ENCODE measurements around the gene LRRC4C. TPM values are rescaled to one million over a fixed set of nuclear protein-coding genes. Genes with fewer than 3 reads are reported as not detected.

LRRC4C gene
- polyA plus RNA-seq, 4 donors = 1.4 to 1.6 TPM; not detected in 2

DNA sequence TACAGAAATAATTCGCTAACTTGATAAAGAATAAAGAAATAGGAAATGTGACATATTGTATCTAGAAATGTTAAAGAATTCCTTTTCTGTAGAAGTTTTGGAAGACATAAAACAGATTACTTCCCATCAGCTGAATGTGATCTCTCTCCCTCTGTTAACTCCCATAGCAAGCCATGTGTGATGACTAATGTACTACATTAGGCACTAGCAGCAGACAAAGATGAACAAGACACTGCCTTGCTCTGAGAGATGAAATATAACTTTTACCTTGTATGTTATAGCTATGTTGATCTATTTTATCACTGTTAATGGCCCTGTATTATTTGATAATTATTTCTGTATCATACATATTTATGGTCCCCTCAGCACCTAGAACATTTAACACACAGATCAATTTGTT is 817.2 kb downstream of the LRRC4C start:
- WGBS, 3 donors = 34 to 71% (median 66%) methylated on average over 1 of the region's 1 CpG
- H3K27me3 ChIP-seq (ENCODE audit: control insufficient read depth in 3 of 3, insufficient read depth in 3 of 3, low read length in 3 of 3) = no peaks in the 10 kb centered on the region
- H3K4me1 ChIP-seq (ENCODE audit: control insufficient read depth in 3 of 3, insufficient read depth in 2 of 3, low read depth in 1 of 3, low read length in 2 of 3) = no peaks in the 10 kb centered on the region
- DNase-seq = no peak
- H3K27ac ChIP-seq (ENCODE audit: low read depth in 1 of 3, low read length in 2 of 3) = no peak overlapping the region
- no peaks in the 10 kb centered on the region for H3K36me3 ChIP-seq (ENCODE audit: control insufficient read depth in 3 of 3, insufficient read depth in 2 of 3, low read depth in 1 of 3, low read length in 3 of 3)
- H3K4me3 ChIP-seq (ENCODE audit: low read depth in 1 of 3, low read length in 3 of 3) = no peak overlapping the region
- peaks cover 0 to 6% of the 10 kb centered on the region in 2 donors for H3K9me3 ChIP-seq (ENCODE audit: control insufficient read depth in 2 of 2, insufficient read depth in 1 of 2, low read depth in 1 of 2, low read length in 1 of 2)
- no peak for FAIRE-seq

DNA sequence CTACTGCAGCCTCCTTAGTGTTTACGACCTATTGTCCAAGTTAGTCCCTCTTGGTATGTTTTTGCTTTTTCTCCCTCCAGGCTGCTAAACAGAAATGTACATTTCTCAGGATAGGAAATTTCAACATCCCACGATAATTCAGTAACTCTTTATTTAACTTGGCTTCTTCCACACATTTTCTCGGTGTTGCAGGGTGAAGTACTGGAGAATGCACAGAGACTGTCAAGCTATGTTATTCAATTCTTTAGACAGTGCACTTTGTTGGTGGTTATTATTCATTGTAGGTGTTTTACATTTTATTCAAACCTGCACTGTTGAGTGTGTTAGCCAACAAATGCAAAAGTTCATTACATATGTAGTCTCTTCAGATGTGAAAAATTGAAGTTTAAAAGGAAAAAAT is 839.8 kb downstream of the LRRC4C start:
- 80 to 85% (median 85%) methylated on average over 3 of the region's 3 CpGs for WGBS, 3 donors
- FAIRE-seq = no peak

DNA sequence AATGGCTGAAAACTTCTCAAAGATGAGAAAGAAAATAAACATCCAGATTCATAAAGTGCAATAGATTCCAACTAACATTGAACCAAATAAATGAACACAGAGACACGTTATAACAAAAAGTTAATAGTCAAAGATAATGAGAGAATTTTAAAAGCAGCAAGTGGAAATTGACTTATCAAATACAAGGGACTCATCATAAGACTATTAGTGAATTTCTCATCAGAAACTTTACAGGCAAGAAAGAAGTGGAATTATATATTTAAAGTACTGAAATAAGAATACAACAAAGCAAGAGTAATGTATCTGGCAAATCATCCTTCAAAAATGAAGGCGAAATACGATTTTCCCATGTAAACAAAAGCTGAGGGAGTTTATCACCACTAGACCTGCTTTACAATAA is 852.7 kb downstream of the LRRC4C start:
- Histone ChIP-seq H3K4me3 (ENCODE audit: low read depth in 1 of 3, low read length in 3 of 3) (no peak overlapping the region), H3K36me3 (ENCODE audit: control insufficient read depth in 3 of 3, insufficient read depth in 2 of 3, low read depth in 1 of 3, low read length in 3 of 3) (no peaks in the 10 kb centered on the region), H3K27me3 (ENCODE audit: control insufficient read depth in 3 of 3, insufficient read depth in 3 of 3, low read length in 3 of 3) (no peaks in the 10 kb centered on the region), H3K9me3 (ENCODE audit: control insufficient read depth in 2 of 2, insufficient read depth in 1 of 2, low read depth in 1 of 2, low read length in 1 of 2) (peaks cover 1 to 18% of the 10 kb centered on the region in 2 donors), H3K27ac (ENCODE audit: low read depth in 1 of 3, low read length in 2 of 3) (no peak overlapping the region), H3K4me1 (ENCODE audit: control insufficient read depth in 3 of 3, insufficient read depth in 2 of 3, low read depth in 1 of 3, low read length in 2 of 3) (no peaks in the 10 kb centered on the region)
- FAIRE-seq (no peak), DNase-seq (no peak)
- 75 to 82% (median 75%) methylated on average over 3 of the region's 3 CpGs for WGBS, 3 donors

More for the DNA sequence above, 839.8 kb downstream of the LRRC4C start:
- Histone ChIP-seq H3K36me3 (ENCODE audit: control insufficient read depth in 3 of 3, insufficient read depth in 2 of 3, low read depth in 1 of 3, low read length in 3 of 3) (no peaks in the 10 kb centered on the region), H3K4me3 (ENCODE audit: low read depth in 1 of 3, low read length in 3 of 3) (no peak overlapping the region), H3K27ac (ENCODE audit: low read depth in 1 of 3, low read length in 2 of 3) (no peak overlapping the region), H3K4me1 (ENCODE audit: control insufficient read depth in 3 of 3, insufficient read depth in 2 of 3, low read depth in 1 of 3, low read length in 2 of 3) (no peaks in the 10 kb centered on the region), H3K9me3 (ENCODE audit: control insufficient read depth in 2 of 2, insufficient read depth in 1 of 2, low read depth in 1 of 2, low read length in 1 of 2) (no peaks in the 10 kb centered on the region), H3K27me3 (ENCODE audit: control insufficient read depth in 3 of 3, insufficient read depth in 3 of 3, low read length in 3 of 3) (no peaks in the 10 kb centered on the region)
- no peak for DNase-seq

DNA sequence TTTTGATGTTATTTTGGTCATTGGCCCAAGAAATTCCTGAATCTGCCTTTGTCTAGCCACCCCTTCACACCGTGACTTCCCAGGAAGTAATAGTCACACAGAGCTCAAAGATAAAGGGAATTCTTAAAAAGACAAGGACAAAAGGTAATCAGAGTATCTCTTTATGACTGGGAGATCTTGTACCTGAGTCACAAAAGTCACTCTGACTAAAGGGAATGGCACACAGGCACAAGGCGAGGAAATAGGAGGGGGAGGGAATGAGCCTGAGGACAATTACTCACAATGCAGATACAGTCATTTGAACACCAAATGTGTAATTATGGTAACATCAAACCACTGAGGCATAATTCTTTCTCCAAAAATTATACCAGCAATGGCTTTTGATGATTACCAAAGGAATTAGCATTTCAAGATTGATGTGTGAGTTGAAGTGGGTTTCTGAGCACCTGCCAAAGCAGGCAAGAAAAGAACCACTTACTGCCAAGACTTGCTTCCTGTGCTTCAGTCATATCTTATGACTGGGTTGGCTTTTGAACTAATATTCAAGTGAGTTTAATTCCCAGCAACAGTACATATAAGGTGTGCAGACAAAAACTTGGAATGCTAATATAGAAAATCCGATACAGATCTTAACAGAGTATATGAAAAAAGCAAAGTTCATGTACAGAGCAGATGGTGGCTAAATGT is 856.4 kb downstream of the LRRC4C start:
- no peak overlapping the region for H3K27ac ChIP-seq (ENCODE audit: low read depth in 1 of 3, low read length in 2 of 3)
- FAIRE-seq (no peak), DNase-seq (no peak)
- H3K4me1 ChIP-seq (ENCODE audit: control insufficient read depth in 3 of 3, insufficient read depth in 2 of 3, low read depth in 1 of 3, low read length in 2 of 3) = no peaks in the 10 kb centered on the region
- 57 to 71% (median 60%) methylated on average over 3 of the region's 3 CpGs for WGBS, 3 donors
- H3K27me3 ChIP-seq (ENCODE audit: control insufficient read depth in 3 of 3, insufficient read depth in 3 of 3, low read length in 3 of 3) = no peaks in the 10 kb centered on the region
- H3K36me3 ChIP-seq (ENCODE audit: control insufficient read depth in 3 of 3, insufficient read depth in 2 of 3, low read depth in 1 of 3, low read length in 3 of 3) = no peaks in the 10 kb centered on the region
- H3K9me3 ChIP-seq (ENCODE audit: control insufficient read depth in 2 of 2, insufficient read depth in 1 of 2, low read depth in 1 of 2, low read length in 1 of 2) = peaks cover 1 to 18% of the 10 kb centered on the region in 2 donors
- H3K4me3 ChIP-seq (ENCODE audit: low read depth in 1 of 3, low read length in 3 of 3) = no peak overlapping the region

DNA sequence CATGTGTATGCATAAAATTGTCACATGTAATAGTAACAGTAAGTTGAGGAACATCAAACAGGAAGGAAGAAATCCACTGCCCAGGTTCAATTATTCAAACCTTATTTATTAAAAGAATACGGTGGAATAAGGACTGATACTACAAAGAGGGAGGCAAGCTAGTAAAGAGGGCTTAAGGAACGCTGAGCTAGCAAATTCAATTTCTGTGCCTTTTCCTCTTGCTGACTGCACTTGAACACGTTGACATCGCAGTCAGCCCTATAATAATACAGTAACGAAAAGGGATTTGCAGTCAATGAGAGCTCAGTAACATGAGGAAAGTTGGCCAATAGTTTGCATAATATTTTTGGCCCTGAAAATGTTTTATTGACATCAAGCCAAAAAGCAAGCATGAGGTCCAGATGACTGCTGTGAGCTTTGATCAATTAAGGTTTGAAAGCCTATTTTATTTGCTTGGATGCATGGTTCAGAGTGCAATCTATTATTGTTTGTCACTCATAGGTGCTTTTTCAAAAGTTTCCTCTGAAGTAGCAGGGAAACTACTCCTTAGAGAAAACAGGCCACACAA is 861.8 kb downstream of the LRRC4C start:
- FAIRE-seq (no peak), DNase-seq (no peak)
- no peak overlapping the region for H3K4me3 ChIP-seq (ENCODE audit: low read depth in 1 of 3, low read length in 3 of 3)
- WGBS, 3 donors = 66 to 78% (median 68%) methylated on average over 5 of the region's 5 CpGs
- no peaks in the 10 kb centered on the region for H3K4me1 ChIP-seq (ENCODE audit: control insufficient read depth in 3 of 3, insufficient read depth in 2 of 3, low read depth in 1 of 3, low read length in 2 of 3)
- H3K27ac ChIP-seq (ENCODE audit: low read depth in 1 of 3, low read length in 2 of 3) = no peak overlapping the region
- no peaks in the 10 kb centered on the region for H3K27me3 ChIP-seq (ENCODE audit: control insufficient read depth in 3 of 3, insufficient read depth in 3 of 3, low read length in 3 of 3)
- H3K36me3 ChIP-seq (ENCODE audit: control insufficient read depth in 3 of 3, insufficient read depth in 2 of 3, low read depth in 1 of 3, low read length in 3 of 3) = no peaks in the 10 kb centered on the region
- H3K9me3 ChIP-seq (ENCODE audit: control insufficient read depth in 2 of 2, insufficient read depth in 1 of 2, low read depth in 1 of 2, low read length in 1 of 2) = no peaks in the 10 kb centered on the region

DNA sequence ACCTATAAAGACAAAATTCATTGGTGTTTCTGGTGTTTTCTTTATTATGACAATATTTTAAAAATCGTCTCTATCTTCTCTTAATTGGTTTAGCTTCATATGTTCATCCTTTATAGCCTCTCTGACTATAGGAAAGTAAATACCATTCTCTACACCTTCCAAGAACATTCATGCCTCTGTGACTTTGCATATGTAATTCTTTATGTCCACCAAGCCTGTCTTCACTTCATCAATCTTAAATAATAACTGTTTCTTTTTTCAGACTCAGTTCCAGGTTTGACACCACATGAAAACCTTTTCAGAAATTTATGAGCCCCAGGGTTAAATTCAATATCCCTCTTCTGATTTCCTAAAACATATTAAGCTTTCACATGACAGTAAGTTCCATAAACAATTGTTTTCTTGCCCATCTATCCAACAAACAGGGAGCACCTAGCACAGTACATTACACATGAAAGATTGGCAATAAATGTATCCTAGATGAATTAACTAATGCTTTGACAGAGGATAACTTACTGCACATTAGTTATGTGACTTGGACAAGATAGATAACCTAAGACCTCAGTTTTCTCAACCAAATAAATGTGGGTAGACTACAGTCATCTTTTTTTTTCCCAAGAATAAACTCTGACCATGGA is 886.1 kb downstream of the LRRC4C start:
- no peak overlapping the region for H3K27ac ChIP-seq (ENCODE audit: low read depth in 1 of 3, low read length in 2 of 3)
- H3K9me3 ChIP-seq (ENCODE audit: control insufficient read depth in 2 of 2, insufficient read depth in 1 of 2, low read depth in 1 of 2, low read length in 1 of 2) = no peaks in the 10 kb centered on the region
- 39 to 48% (median 41%) methylated on average over 1 of the region's 1 CpG for WGBS, 3 donors
- H3K4me1 ChIP-seq (ENCODE audit: control insufficient read depth in 3 of 3, insufficient read depth in 2 of 3, low read depth in 1 of 3, low read length in 2 of 3) = no peaks in the 10 kb centered on the region
- FAIRE-seq (no peak), DNase-seq (no peak)
- no peaks in the 10 kb centered on the region for H3K36me3 ChIP-seq (ENCODE audit: control insufficient read depth in 3 of 3, insufficient read depth in 2 of 3, low read depth in 1 of 3, low read length in 3 of 3)
- no peak overlapping the region for H3K4me3 ChIP-seq (ENCODE audit: low read depth in 1 of 3, low read length in 3 of 3)
- no peaks in the 10 kb centered on the region for H3K27me3 ChIP-seq (ENCODE audit: control insufficient read depth in 3 of 3, insufficient read depth in 3 of 3, low read length in 3 of 3)

DNA sequence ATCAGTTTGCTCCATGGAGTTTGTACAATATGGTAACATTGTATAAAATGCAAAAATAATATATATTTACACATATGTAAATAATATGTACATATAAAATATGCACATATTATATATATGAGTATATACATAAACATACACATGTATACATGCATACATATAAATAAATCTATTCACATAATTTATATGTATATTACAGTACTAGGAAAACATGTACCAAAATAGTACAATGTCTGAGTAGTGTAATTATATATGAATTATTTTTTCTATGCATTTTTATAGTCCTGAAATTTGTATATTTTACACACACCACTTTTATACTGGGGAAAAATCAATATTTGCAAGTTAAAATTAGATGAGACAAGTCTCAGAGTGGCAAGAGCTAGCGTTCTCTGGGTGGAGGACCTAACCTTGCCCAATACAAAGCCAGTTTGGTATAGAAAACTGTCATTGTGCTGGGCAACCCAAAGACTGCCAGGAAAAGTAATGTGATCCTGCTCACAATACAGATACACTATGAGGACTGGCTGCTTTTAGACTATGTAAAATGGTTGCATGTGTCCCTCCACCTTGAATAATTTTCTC is 889.4 kb downstream of the LRRC4C start:
- Histone ChIP-seq H3K27ac (ENCODE audit: low read depth in 1 of 3, low read length in 2 of 3) (no peak overlapping the region), H3K27me3 (ENCODE audit: control insufficient read depth in 3 of 3, insufficient read depth in 3 of 3, low read length in 3 of 3) (no peaks in the 10 kb centered on the region), H3K4me3 (ENCODE audit: low read depth in 1 of 3, low read length in 3 of 3) (no peak overlapping the region), H3K4me1 (ENCODE audit: control insufficient read depth in 3 of 3, insufficient read depth in 2 of 3, low read depth in 1 of 3, low read length in 2 of 3) (no peaks in the 10 kb centered on the region), H3K9me3 (ENCODE audit: control insufficient read depth in 2 of 2, insufficient read depth in 1 of 2, low read depth in 1 of 2, low read length in 1 of 2) (no peaks in the 10 kb centered on the region), H3K36me3 (ENCODE audit: control insufficient read depth in 3 of 3, insufficient read depth in 2 of 3, low read depth in 1 of 3, low read length in 3 of 3) (no peaks in the 10 kb centered on the region)
- 63 to 82% (median 67%) methylated on average over 1 of the region's 1 CpG for WGBS, 3 donors
- FAIRE-seq (no peak), DNase-seq (no peak)

DNA sequence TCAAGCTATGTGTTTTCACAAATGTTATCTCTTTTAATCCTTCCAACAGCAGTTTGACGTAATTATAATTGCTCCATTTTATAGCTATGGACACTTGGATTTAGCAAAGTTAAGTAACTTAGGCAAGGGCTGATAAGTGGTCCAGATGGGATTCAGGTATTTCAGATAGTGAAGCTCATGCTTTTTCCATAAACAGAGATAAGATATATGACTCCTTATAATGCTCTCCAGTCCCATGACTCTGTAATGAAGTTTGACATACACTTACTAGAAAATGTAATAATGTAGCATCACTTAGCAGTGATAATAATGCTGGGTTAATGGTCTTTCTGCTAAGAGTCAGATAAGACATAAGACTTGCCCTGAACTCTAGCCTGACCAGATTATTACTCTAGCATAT is 892.1 kb downstream of the LRRC4C start:
- WGBS, 3 donors = 9 to 54% (median 50%) methylated on average over 1 of the region's 1 CpG
- DNase-seq (no peak), FAIRE-seq (no peak)
- Histone ChIP-seq H3K36me3 (ENCODE audit: control insufficient read depth in 3 of 3, insufficient read depth in 2 of 3, low read depth in 1 of 3, low read length in 3 of 3) (no peaks in the 10 kb centered on the region), H3K27ac (ENCODE audit: low read depth in 1 of 3, low read length in 2 of 3) (no peak overlapping the region), H3K27me3 (ENCODE audit: control insufficient read depth in 3 of 3, insufficient read depth in 3 of 3, low read length in 3 of 3) (no peaks in the 10 kb centered on the region), H3K4me1 (ENCODE audit: control insufficient read depth in 3 of 3, insufficient read depth in 2 of 3, low read depth in 1 of 3, low read length in 2 of 3) (no peaks in the 10 kb centered on the region), H3K4me3 (ENCODE audit: low read depth in 1 of 3, low read length in 3 of 3) (no peak overlapping the region), H3K9me3 (ENCODE audit: control insufficient read depth in 2 of 2, insufficient read depth in 1 of 2, low read depth in 1 of 2, low read length in 1 of 2) (no peaks in the 10 kb centered on the region)

Data from small intestine (tissue), 7 donors.